HG03460 (cell line): Measurements from ENCODE around the gene TUBGCP6.
A peak's percentile ranks its signal among the peaks of the same experiment; 100 is the strongest.

ENCODE experiments used
- ATAC-seq: cut with Tn5 transposase; IDR thresholded peaks from one replicate; pipeline ENCODE4 v1.9.1; 2021; ENCODE audit not compliant: unreplicated experiment

TUBGCP6 gene

GRCh38 chr22:50244420-50245213 is at the start of gene TUBGCP6:
Gene TUBGCP6, minus strand, starts transcription at chr22:50245023. Its CDS starts 564 bp downstream, at chr22:50244459.
- ATAC-seq = peak; percentile 72

GRCh38 chr22:50294319-50294656 is 49.5 kb upstream of the TUBGCP6 start:
- no peak for ATAC-seq

- no peak for ATAC-seq
Observed at GRCh38 chr22:50293441-50294318, 48.9 kb upstream of the TUBGCP6 start.

- ATAC-seq = no peak
Observed at GRCh38 chr22:50292643-50293440, 48.0 kb upstream of the TUBGCP6 start.

GRCh38 chr22:50289942-50290630 is 45.3 kb upstream of the TUBGCP6 start:
- ATAC-seq = no peak

GRCh38 chr22:50289151-50289941 is 44.5 kb upstream of the TUBGCP6 start:
- ATAC-seq = no peak

GRCh38 chr22:50287731-50288130 is 42.9 kb upstream of the TUBGCP6 start:
- ATAC-seq = no peak

GRCh38 chr22:50286701-50287318 is 42.0 kb upstream of the TUBGCP6 start:
- ATAC-seq = no peak

GRCh38 chr22:50286275-50286674 is 41.5 kb upstream of the TUBGCP6 start:
- ATAC-seq = no peak

- ATAC-seq = no peak
Observed at GRCh38 chr22:50285568-50286229, 40.9 kb upstream of the TUBGCP6 start.

- ATAC-seq = no peak
Observed at GRCh38 chr22:50284479-50284878, 39.7 kb upstream of the TUBGCP6 start.

- ATAC-seq = no peak
Observed at GRCh38 chr22:50283821-50284220, 39.0 kb upstream of the TUBGCP6 start.

- ATAC-seq = no peak
Observed at GRCh38 chr22:50282361-50283155, 37.7 kb upstream of the TUBGCP6 start.

- no peak for ATAC-seq
Observed at GRCh38 chr22:50281957-50282356, 37.1 kb upstream of the TUBGCP6 start.

- ATAC-seq = no peak
Observed at GRCh38 chr22:50281384-50281760, 36.5 kb upstream of the TUBGCP6 start.

GRCh38 chr22:50280708-50281383 is 36.0 kb upstream of the TUBGCP6 start:
- ATAC-seq = no peak

- ATAC-seq = no peak
Observed at GRCh38 chr22:50280022-50280707, 35.3 kb upstream of the TUBGCP6 start.
